ENCODE results near the gene TRIO. TPM values are rescaled to one million over a fixed set of nuclear protein-coding genes. Genes with fewer than 3 reads are reported as not detected.

The TRIO gene
- polyA plus RNA-seq, 1 donor (not counting 4 experiments of a cell fraction or from before 2014, with no cell fraction given): 57.2 TPM

- FAIRE-seq (no peak), DNase-seq (ENCODE audit: low read depth, low spot score) (no peak)
- Histone ChIP-seq H3K36me3 (ENCODE audit: control insufficient read depth in 2 of 2, extremely low read depth in 1 of 2, insufficient read depth in 2 of 2, low read length in 2 of 2) (peaks cover 31 to 46% of the 10 kb centered on the region in 2 experiments), H3K27ac (ENCODE audit: control insufficient read depth, insufficient read depth, low read length) (no peak overlapping the region), H2AFZ (ENCODE audit: control insufficient read depth, low read length) (no peak overlapping the region), H3K9ac (ENCODE audit: control insufficient read depth, extremely low read depth, insufficient read depth, low read length) (no peak overlapping the region), H3K9me1 (ENCODE audit: control insufficient read depth, extremely low read depth, insufficient read depth, low read length) (peaks cover 2% of the 10 kb centered on the region), H3K4me3 (ENCODE audit: control insufficient read depth in 2 of 3, extremely low read depth in 1 of 3, insufficient read depth in 2 of 3, low read depth in 1 of 3, low read length in 3 of 3) (no peak overlapping the region), H3K9me3 (ENCODE audit: control insufficient read depth, low read depth, low read length) (no peaks in the 10 kb centered on the region), H3K4me1 (ENCODE audit: control insufficient read depth, extremely low read depth, insufficient read depth, low read length) (peaks cover 4% of the 10 kb centered on the region), H3K79me2 (ENCODE audit: control insufficient read depth, insufficient read depth, low read length) (peaks cover 37% of the 10 kb centered on the region), H3K4me2 (ENCODE audit: control insufficient read depth, extremely low read depth, insufficient read depth, low read depth, low read length) (no peak overlapping the region), H4K20me1 (ENCODE audit: control insufficient read depth, extremely low read depth, insufficient read depth, low read length) (no peaks in the 10 kb centered on the region), H3K27me3 (ENCODE audit: control insufficient read depth, extremely low read depth, insufficient read depth, low read length) (no peaks in the 10 kb centered on the region)
- dilution Hi-C loops (cut with MboI; ENCODE audit: extremely low pct_ligation_motif_present, low sequenced_read_pairs): no loop called here
- TF ChIP-seq CTCF (optimal IDR thresholded peaks at IDR 0.05 in 1 of 3, IDR thresholded peaks at IDR 0.05 in 1 of 3, conservative IDR thresholded peaks at IDR 0.05 in 1 of 3; ENCODE audit: extremely low read depth in 1 of 3, insufficient read depth in 2 of 3, low read length in 3 of 3): no peak
- TF ChIP-seq EZH2 (IDR thresholded peaks at IDR 0.05; ENCODE audit: low read length): no peak
Observed at GRCh38 chr5:14425559-14425958, 282.4 kb downstream of the TRIO start.

- dilution Hi-C loops (cut with MboI; ENCODE audit: extremely low pct_ligation_motif_present, low sequenced_read_pairs): no loop called here
- H3K36me3 ChIP-seq (ENCODE audit: control insufficient read depth in 2 of 2, extremely low read depth in 1 of 2, insufficient read depth in 2 of 2, low read length in 2 of 2): peaks cover 27 to 45% of the 10 kb centered on the region in 2 experiments
Observed at GRCh38 chr5:14426521-14426920, 283.4 kb downstream of the TRIO start.

More at GRCh38 chr5:14426521-14426920, 283.4 kb downstream of the TRIO start:
- FAIRE-seq (no peak), DNase-seq (ENCODE audit: low read depth, low spot score) (no peak)
- no peaks in the 10 kb centered on the region for H3K9me3 ChIP-seq (ENCODE audit: control insufficient read depth, low read depth, low read length)
- no peak overlapping the region for H2AFZ ChIP-seq (ENCODE audit: control insufficient read depth, low read length)
- no peak overlapping the region for H3K4me2 ChIP-seq (ENCODE audit: control insufficient read depth, extremely low read depth, insufficient read depth, low read depth, low read length)
- H3K27ac ChIP-seq (ENCODE audit: control insufficient read depth, insufficient read depth, low read length): no peak overlapping the region
- H3K4me3 ChIP-seq (ENCODE audit: control insufficient read depth in 2 of 3, extremely low read depth in 1 of 3, insufficient read depth in 2 of 3, low read depth in 1 of 3, low read length in 3 of 3): no peak overlapping the region
- no peaks in the 10 kb centered on the region for H4K20me1 ChIP-seq (ENCODE audit: control insufficient read depth, extremely low read depth, insufficient read depth, low read length)
- H3K79me2 ChIP-seq (ENCODE audit: control insufficient read depth, insufficient read depth, low read length): peaks cover 35% of the 10 kb centered on the region
- H3K9ac ChIP-seq (ENCODE audit: control insufficient read depth, extremely low read depth, insufficient read depth, low read length): no peak overlapping the region
- peaks cover 4% of the 10 kb centered on the region for H3K4me1 ChIP-seq (ENCODE audit: control insufficient read depth, extremely low read depth, insufficient read depth, low read length)
- no peaks in the 10 kb centered on the region for H3K27me3 ChIP-seq (ENCODE audit: control insufficient read depth, extremely low read depth, insufficient read depth, low read length)
- peaks cover under 1% of the 10 kb centered on the region for H3K9me1 ChIP-seq (ENCODE audit: control insufficient read depth, extremely low read depth, insufficient read depth, low read length)
- TF ChIP-seq CTCF (optimal IDR thresholded peaks at IDR 0.05 in 1 of 3, IDR thresholded peaks at IDR 0.05 in 1 of 3, conservative IDR thresholded peaks at IDR 0.05 in 1 of 3; ENCODE audit: extremely low read depth in 1 of 3, insufficient read depth in 2 of 3, low read length in 3 of 3): no peak
- no peak for TF ChIP-seq EZH2 (IDR thresholded peaks at IDR 0.05; ENCODE audit: low read length)

Measured in keratinocyte (primary cell).